ENCODE results near the gene TP73. TPM values are rescaled to one million over a fixed set of nuclear protein-coding genes. Genes with fewer than 3 reads are reported as not detected.

TP73 gene
- total RNA-seq, 1 experiment from 2014 or later: 19.2 TPM

GRCh38 chr1:3745590-3746381, 93.5 kb downstream of the TP73 start:
- BruUV-seq (replicated peaks): no TSS peak
- intact Hi-C loops (cut with micrococcal nuclease): no loop called here
- H3K9ac ChIP-seq (ENCODE audit: low read length): no peak overlapping the region
- no peaks in the 10 kb centered on the region for H3K9me2 ChIP-seq (ENCODE audit: insufficient read depth)
- H3K4me1 ChIP-seq (ENCODE audit: control insufficient read depth in 1 of 2, insufficient read depth in 2 of 2, low read length in 2 of 2): no peaks in the 10 kb centered on the region
- CTCF ChIA-PET: no interaction called here
- TF ChIP-seq CBX3 (IDR thresholded peaks at IDR 0.05; ENCODE audit: low read depth) (no peak), EZH2phosphoT487 (IDR thresholded peaks at IDR 0.05; ENCODE audit: borderline replicate concordance) (no peak), YY1 (IDR thresholded peaks at IDR 0.05; ENCODE audit: extremely low read depth, insufficient replicate concordance, low read depth, low read length) (no peak), POLR2AphosphoS5 (IDR thresholded peaks at IDR 0.05; ENCODE audit: low read depth, low read length) (no peak), TCF7L2 (IDR thresholded peaks at IDR 0.05; ENCODE audit: borderline replicate concordance, extremely low read depth, insufficient read depth, insufficient read length) (no peak), ATF3 (IDR thresholded peaks at IDR 0.05) (no peak), POLR2A (IDR thresholded peaks at IDR 0.05; ENCODE audit: borderline replicate concordance, extremely low read depth, insufficient read depth, insufficient read length) (no peak), SRF (IDR thresholded peaks at IDR 0.05; ENCODE audit: low read depth) (no peak), EZH2 (IDR thresholded peaks at IDR 0.05) (no peak)
- no peak for ATAC-seq
- DNase-seq (ENCODE audit: low read depth, low spot score): no peak
- H3K9me3 ChIP-seq (ENCODE audit: control insufficient read depth in 1 of 2, insufficient read depth in 1 of 2, low read depth in 1 of 2, low read length in 2 of 2): no peaks in the 10 kb centered on the region
- no peak overlapping the region for H3K27ac ChIP-seq (ENCODE audit: low read depth, low read length)
- H2AFZ ChIP-seq (ENCODE audit: low read depth, low read length, poor library complexity, severe bottlenecking): no peak overlapping the region
- POLR2A ChIA-PET: interaction anchor here (0.5 kb wide), 1 partner anchor 19 kb away, joined by 3 read pairs; no protein-coding TSS in a partner anchor
- RAD21 ChIA-PET (ENCODE audit: low non-redundant PET in 1 of 2, low total read pairs in 2 of 2, uncharacterized antibody in 2 of 2, unreplicated experiment in 2 of 2): no interaction called here
- H3K27me3 ChIP-seq (ENCODE audit: insufficient read depth, low read length): peaks cover 5% of the 10 kb centered on the region
- H3K4me2 ChIP-seq (ENCODE audit: low read length): no peak overlapping the region
- H4K20me1 ChIP-seq (ENCODE audit: insufficient read depth): no peaks in the 10 kb centered on the region
- no peak overlapping the region for H3K4me3 ChIP-seq (replicated peaks in 1 of 2; ENCODE audit: low read depth in 1 of 2, low read length in 2 of 2)
- no peaks in the 10 kb centered on the region for H3K36me3 ChIP-seq (ENCODE audit: control insufficient read depth in 1 of 2, insufficient read depth in 2 of 2, low read length in 2 of 2)
- H3K79me2 ChIP-seq (ENCODE audit: insufficient read depth, low read length): no peaks in the 10 kb centered on the region

GRCh38 chr1:3746389-3746829, 94.1 kb downstream of the TP73 start:
- intact Hi-C loops (cut with micrococcal nuclease): no loop called here
- Histone ChIP-seq H3K9me3 (ENCODE audit: control insufficient read depth in 1 of 2, insufficient read depth in 1 of 2, low read depth in 1 of 2, low read length in 2 of 2) (no peaks in the 10 kb centered on the region), H3K4me1 (ENCODE audit: control insufficient read depth in 1 of 2, insufficient read depth in 2 of 2, low read length in 2 of 2) (no peaks in the 10 kb centered on the region), H3K27ac (ENCODE audit: low read depth, low read length) (no peak overlapping the region), H3K9me2 (ENCODE audit: insufficient read depth) (no peaks in the 10 kb centered on the region), H4K20me1 (ENCODE audit: insufficient read depth) (no peaks in the 10 kb centered on the region), H3K79me2 (ENCODE audit: insufficient read depth, low read length) (no peaks in the 10 kb centered on the region), H3K4me2 (ENCODE audit: low read length) (no peak overlapping the region), H2AFZ (ENCODE audit: low read depth, low read length, poor library complexity, severe bottlenecking) (no peak overlapping the region), H3K4me3 (replicated peaks in 1 of 2; ENCODE audit: low read depth in 1 of 2, low read length in 2 of 2) (no peak overlapping the region), H3K36me3 (ENCODE audit: control insufficient read depth in 1 of 2, insufficient read depth in 2 of 2, low read length in 2 of 2) (no peaks in the 10 kb centered on the region), H3K9ac (ENCODE audit: low read length) (no peak overlapping the region), H3K27me3 (ENCODE audit: insufficient read depth, low read length) (peaks cover 10% of the 10 kb centered on the region)
- DNase-seq (ENCODE audit: low read depth, low spot score): no peak
- TF ChIP-seq ELF1 (IDR thresholded peaks at IDR 0.05; ENCODE audit: borderline replicate concordance, low read depth): no peak
- TF ChIP-seq TCF7L2 (IDR thresholded peaks at IDR 0.05; ENCODE audit: borderline replicate concordance, extremely low read depth, insufficient read depth, insufficient read length): no peak
- CTCF ChIA-PET: no interaction called here
- POLR2A ChIA-PET: no interaction called here
- ATAC-seq: no peak
- no TSS peak for BruUV-seq (replicated peaks)
- RAD21 ChIA-PET (ENCODE audit: low non-redundant PET in 1 of 2, low total read pairs in 2 of 2, uncharacterized antibody in 2 of 2, unreplicated experiment in 2 of 2): no interaction called here
